PC-3 (cell line): Measurements from ENCODE around the gene NCF4.

Experiments
- EZH2 ChIP-seq: fragments of 300-600 bp; sonication (generic); IDR thresholded peaks from one replicate; pipeline ENCODE4 v1.6.1; 2017; ENCODE audit warnings: antibody characterized with exemption, mild to moderate bottlenecking, low read length; ENCODE audit not compliant: unreplicated experiment
- EZH2phosphoT487 ChIP-seq: fragments of 300-600 bp; sonication (generic); IDR thresholded peaks from 2 replicates; pipeline ENCODE4 v1.6.1; 2018; ENCODE audit warnings: mild to moderate bottlenecking, antibody characterized with exemption, low read length, borderline replicate concordance
- TF ChIP-seq, protein P1 (sequence below): fragments of 300-600 bp; sonication (generic); conservative IDR thresholded peaks from 2 replicates; pipeline ENCODE4 v1.5.1; 2017; ENCODE audit warnings: antibody characterized with exemption, low read depth, mild to moderate bottlenecking, low read length

DNA sequence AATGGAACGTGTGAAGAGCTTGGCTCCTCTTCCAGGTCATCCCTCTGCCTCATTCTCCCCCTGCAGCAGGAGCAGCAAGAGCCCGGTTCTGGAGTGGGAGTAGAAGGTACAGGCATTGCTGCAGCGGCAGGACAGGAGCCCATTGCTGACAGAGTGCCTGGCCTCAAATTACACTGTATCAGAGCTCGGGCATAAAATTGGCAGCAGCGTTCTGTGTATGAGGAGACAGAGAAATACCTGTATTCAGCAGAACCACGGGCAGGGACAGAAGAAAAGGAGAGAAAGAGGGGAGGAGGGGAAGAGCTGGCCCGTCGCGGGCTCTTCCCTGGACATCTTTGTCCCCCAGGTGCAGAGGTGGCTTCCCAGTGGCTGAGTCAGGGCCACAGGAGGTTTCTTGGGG, 2.6 kb upstream of the NCF4 start:
- TF ChIP-seq, protein P1, sequence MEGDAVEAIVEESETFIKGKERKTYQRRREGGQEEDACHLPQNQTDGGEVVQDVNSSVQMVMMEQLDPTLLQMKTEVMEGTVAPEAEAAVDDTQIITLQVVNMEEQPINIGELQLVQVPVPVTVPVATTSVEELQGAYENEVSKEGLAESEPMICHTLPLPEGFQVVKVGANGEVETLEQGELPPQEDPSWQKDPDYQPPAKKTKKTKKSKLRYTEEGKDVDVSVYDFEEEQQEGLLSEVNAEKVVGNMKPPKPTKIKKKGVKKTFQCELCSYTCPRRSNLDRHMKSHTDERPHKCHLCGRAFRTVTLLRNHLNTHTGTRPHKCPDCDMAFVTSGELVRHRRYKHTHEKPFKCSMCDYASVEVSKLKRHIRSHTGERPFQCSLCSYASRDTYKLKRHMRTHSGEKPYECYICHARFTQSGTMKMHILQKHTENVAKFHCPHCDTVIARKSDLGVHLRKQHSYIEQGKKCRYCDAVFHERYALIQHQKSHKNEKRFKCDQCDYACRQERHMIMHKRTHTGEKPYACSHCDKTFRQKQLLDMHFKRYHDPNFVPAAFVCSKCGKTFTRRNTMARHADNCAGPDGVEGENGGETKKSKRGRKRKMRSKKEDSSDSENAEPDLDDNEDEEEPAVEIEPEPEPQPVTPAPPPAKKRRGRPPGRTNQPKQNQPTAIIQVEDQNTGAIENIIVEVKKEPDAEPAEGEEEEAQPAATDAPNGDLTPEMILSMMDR = no peak
- TF ChIP-seq EZH2 (no peak), EZH2phosphoT487 (no peak)
